Breast epithelium (tissue), 3 donors: ENCODE measurements around the gene ZNRF2.

ENCODE experiments used
- CTCF ChIP-seq, 3 donors: fragments of 450-650 bp; IDR thresholded peaks; one replicate each; pipeline ENCODE4 v1.5.1; 2016 to 2017; ENCODE audit warnings: antibody characterized with exemption in 3 of 3, mild to moderate bottlenecking in 3 of 3, moderate library complexity in 3 of 3
- POLR2AphosphoS5 ChIP-seq, 3 donors: sonication (generic); formaldehyde crosslinking; IDR thresholded peaks; one replicate each; pipeline ENCODE4 v1.6.1; 2017; ENCODE audit warnings: antibody characterized with exemption in 3 of 3

GRCh38 chr7:30321089-30321881, 36.9 kb downstream of the ZNRF2 start:
- no peak for TF ChIP-seq POLR2AphosphoS5 (IDR thresholded peaks at IDR 0.05)
- TF ChIP-seq CTCF (IDR thresholded peaks at IDR 0.05): no peak
